DOHH2 (cell line): ENCODE data around the gene THRB.

Experiments
- H3F3A ChIP-seq: fragments of 200-600 bp; sonication (generic), shearing (Covaris generic); 2 replicates; pipeline ENCODE4 v1.6.0; 2016; ENCODE audit warnings: antibody characterized with exemption, mild to moderate bottlenecking; ENCODE audit not compliant: control insufficient read depth, insufficient read depth
- H3K27ac ChIP-seq: fragments of 200-600 bp; sonication (generic); 2 replicates; pipeline ENCODE4 v1.5.1; 2014; ENCODE audit warnings: low read depth, mild to moderate bottlenecking, low read length, moderate library complexity
- H3K27me3 ChIP-seq: fragments of 200-600 bp; sonication (generic); 2 replicates; pipeline ENCODE4 v1.6.1; 2014; ENCODE audit warnings: mild to moderate bottlenecking, low read length, mixed read lengths; ENCODE audit not compliant: control insufficient read depth
- H3K36me3 ChIP-seq: fragments of 200-600 bp; sonication (generic); 2 replicates; pipeline ENCODE4 v1.6.1; 2014; ENCODE audit warnings: mild to moderate bottlenecking, low read length, moderate library complexity, mixed read lengths; ENCODE audit not compliant: control insufficient read depth
- H3K4me1 ChIP-seq: fragments of 200-600 bp; sonication (generic); 2 replicates; pipeline ENCODE4 v1.6.1; 2014; ENCODE audit warnings: mild to moderate bottlenecking, low read length, mixed read lengths; ENCODE audit not compliant: control insufficient read depth
- H3K4me2 ChIP-seq: fragments of 200-600 bp; sonication (generic); 2 replicates; pipeline ENCODE4 v1.6.0; 2014; ENCODE audit warnings: mild to moderate bottlenecking, low read length, moderate library complexity
- H3K4me3 ChIP-seq: fragments of 200-600 bp; sonication (generic); 2 replicates; pipeline ENCODE4 v1.5.1; 2014; ENCODE audit warnings: mild to moderate bottlenecking, low read length, mixed read lengths
- H3K79me2 ChIP-seq: fragments of 200-600 bp; sonication (generic); 2 replicates; pipeline ENCODE4 v1.6.1; 2014; ENCODE audit warnings: mild to moderate bottlenecking, low read length, mixed read lengths; ENCODE audit not compliant: control insufficient read depth
- H3K9me2 ChIP-seq: fragments of 200-600 bp; sonication (generic); replicated peaks from 2 replicates; pipeline ENCODE4 v1.6.1; 2014; ENCODE audit warnings: mild to moderate bottlenecking, low read length, mixed read lengths; ENCODE audit not compliant: control insufficient read depth
- H3K9me3 ChIP-seq: fragments of 200-600 bp; sonication (generic); 2 replicates; pipeline ENCODE4 v1.6.1; 2014; ENCODE audit warnings: antibody characterized with exemption, low read length, mixed read lengths; ENCODE audit not compliant: control insufficient read depth, insufficient read depth
- H4K20me1 ChIP-seq: fragments of 200-600 bp; sonication (generic); 2 replicates; pipeline ENCODE4 v1.6.0; 2014; ENCODE audit warnings: low read depth, mild to moderate bottlenecking, antibody characterized with exemption, low read length, moderate library complexity; ENCODE audit not compliant: control insufficient read depth, insufficient read depth
- EZH2phosphoT487 ChIP-seq: fragments of 200-600 bp; sonication (generic); IDR thresholded peaks from 2 replicates; pipeline ENCODE4 v1.6.1; 2017; ENCODE audit warnings: borderline replicate concordance, mild to moderate bottlenecking, antibody characterized with exemption, low read length, moderate library complexity, mixed read lengths
- TF ChIP-seq, protein P1 (sequence below): fragments of 200-600 bp; sonication (generic); IDR thresholded peaks from one replicate; pipeline ENCODE4 v1.5.1; 2014; ENCODE audit warnings: antibody characterized with exemption, mild to moderate bottlenecking, low read depth, low read length; ENCODE audit not compliant: poor library complexity, severe bottlenecking

The THRB gene

DNA sequence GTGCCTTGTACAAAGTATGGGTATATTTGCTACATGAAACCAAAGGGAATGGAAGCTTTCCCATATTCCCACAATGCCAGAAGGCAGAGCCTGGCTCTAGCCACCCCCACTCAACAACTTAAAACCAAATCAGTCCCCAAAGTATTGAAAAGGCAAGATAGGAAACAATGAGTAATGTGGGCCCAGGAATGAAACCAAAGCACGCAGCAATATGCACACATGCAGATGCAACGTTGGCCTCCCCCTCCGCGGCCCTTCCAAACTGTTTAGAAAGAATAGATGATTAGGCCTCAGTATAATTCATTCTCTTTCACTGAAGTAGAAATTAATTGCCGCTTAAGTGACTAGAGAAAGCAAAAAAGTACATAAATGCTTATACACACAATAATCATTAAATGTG, 59.1 kb downstream of the THRB start:
- Histone ChIP-seq H3F3A (no peaks in the 10 kb centered on the region), H3K27ac (no peak overlapping the region), H3K4me1 (no peaks in the 10 kb centered on the region), H3K4me3 (no peak overlapping the region), H3K79me2 (no peaks in the 10 kb centered on the region), H4K20me1 (no peaks in the 10 kb centered on the region), H3K36me3 (no peaks in the 10 kb centered on the region), H3K27me3 (no peaks in the 10 kb centered on the region), H3K9me3 (no peaks in the 10 kb centered on the region), H3K9me2 (no peaks in the 10 kb centered on the region), H3K4me2 (no peak overlapping the region)
- TF ChIP-seq EZH2phosphoT487: no peak
- TF ChIP-seq, protein P1, sequence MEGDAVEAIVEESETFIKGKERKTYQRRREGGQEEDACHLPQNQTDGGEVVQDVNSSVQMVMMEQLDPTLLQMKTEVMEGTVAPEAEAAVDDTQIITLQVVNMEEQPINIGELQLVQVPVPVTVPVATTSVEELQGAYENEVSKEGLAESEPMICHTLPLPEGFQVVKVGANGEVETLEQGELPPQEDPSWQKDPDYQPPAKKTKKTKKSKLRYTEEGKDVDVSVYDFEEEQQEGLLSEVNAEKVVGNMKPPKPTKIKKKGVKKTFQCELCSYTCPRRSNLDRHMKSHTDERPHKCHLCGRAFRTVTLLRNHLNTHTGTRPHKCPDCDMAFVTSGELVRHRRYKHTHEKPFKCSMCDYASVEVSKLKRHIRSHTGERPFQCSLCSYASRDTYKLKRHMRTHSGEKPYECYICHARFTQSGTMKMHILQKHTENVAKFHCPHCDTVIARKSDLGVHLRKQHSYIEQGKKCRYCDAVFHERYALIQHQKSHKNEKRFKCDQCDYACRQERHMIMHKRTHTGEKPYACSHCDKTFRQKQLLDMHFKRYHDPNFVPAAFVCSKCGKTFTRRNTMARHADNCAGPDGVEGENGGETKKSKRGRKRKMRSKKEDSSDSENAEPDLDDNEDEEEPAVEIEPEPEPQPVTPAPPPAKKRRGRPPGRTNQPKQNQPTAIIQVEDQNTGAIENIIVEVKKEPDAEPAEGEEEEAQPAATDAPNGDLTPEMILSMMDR: no peak

DNA sequence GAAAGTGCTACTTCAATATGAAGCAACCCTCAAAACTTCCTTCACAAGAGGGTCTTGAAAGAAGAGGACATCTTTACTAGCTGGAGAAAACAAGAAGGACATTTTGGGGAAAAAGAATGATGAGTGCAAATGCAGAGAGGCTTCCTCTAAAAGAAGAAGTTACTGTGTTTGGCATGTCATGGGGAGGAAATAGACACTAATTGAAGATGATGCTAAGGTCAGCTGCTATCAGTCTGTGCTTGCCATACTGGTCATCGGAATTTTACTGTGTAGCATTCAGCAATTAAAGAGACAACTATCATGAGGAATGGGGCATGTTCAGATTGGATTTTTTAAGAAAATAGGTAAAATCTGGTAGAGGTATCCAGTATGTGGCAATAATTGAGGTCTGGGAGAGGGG, 60.0 kb downstream of the THRB start:
- Histone ChIP-seq H3K4me1 (no peaks in the 10 kb centered on the region), H4K20me1 (no peaks in the 10 kb centered on the region), H3K9me2 (no peaks in the 10 kb centered on the region), H3K4me3 (no peak overlapping the region), H3K36me3 (no peaks in the 10 kb centered on the region), H3K79me2 (no peaks in the 10 kb centered on the region), H3K27ac (no peak overlapping the region), H3K9me3 (no peaks in the 10 kb centered on the region), H3K4me2 (no peak overlapping the region), H3F3A (no peaks in the 10 kb centered on the region), H3K27me3 (no peaks in the 10 kb centered on the region)
- TF ChIP-seq, protein P1: no peak
- TF ChIP-seq EZH2phosphoT487: no peak

DNA sequence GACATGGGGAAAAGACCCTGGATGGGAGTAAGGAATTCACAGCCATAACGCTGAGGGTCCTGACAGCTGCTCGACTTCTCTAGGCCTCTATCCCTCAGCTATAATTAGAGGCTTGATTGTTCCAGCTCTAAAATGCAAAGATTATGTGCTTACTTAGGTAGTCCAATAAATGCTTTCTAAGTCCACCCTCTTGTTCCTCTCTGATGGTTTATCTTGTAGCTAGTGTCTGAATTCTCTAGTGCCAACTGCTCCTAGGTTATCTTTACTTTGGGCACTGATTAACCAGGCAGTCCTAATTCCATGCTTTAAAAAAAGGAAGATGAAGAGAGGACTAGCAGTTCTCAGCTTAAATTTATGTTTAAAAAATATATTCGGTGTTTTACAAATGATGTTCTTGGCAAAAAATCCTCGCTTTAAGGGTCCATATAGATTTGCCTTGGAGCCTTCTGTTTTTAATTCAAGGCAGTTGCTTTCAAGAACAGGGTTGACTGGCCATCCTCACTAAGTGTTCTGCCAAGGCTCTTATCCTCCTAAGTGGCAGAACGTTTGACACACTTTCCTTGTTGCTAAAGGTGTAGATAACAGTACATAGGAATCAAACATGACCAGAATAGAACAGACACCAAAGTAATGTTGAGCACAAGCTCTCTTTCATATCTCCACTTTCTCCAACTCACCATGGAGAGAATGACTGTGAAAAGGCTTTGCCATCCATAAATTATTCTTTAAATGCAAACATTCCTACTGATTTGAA, 60.6 kb downstream of the THRB start:
- Histone ChIP-seq H3F3A (no peaks in the 10 kb centered on the region), H3K9me2 (no peaks in the 10 kb centered on the region), H3K36me3 (no peaks in the 10 kb centered on the region), H3K4me2 (no peak overlapping the region), H3K4me3 (no peak overlapping the region), H4K20me1 (no peaks in the 10 kb centered on the region), H3K4me1 (no peaks in the 10 kb centered on the region), H3K9me3 (no peaks in the 10 kb centered on the region), H3K27me3 (no peaks in the 10 kb centered on the region), H3K79me2 (no peaks in the 10 kb centered on the region), H3K27ac (no peak overlapping the region)
- TF ChIP-seq, protein P1: no peak
- no peak for TF ChIP-seq EZH2phosphoT487
